Endothelial cell of umbilical vein (primary cell): ENCODE data around the gene VAV2. TPM values are rescaled to one million over a fixed set of nuclear protein-coding genes. Genes with fewer than 3 reads are reported as not detected.
A peak's percentile ranks its signal among the peaks of the same experiment; 100 is the strongest.

ENCODE experiments used
- BruUV-seq: library from RNA; stranded (reverse); fragments of 400-500 nt; replicated peaks from 2 replicates; lab custom pipeline; 2021; lab: Mats Ljungman, UMichigan
- CTCF ChIA-PET: fragments of 300-600, 350-600 bp; sonication (Branson Sonifier 250); formaldehyde crosslinking; loops from one replicate; lab custom pipeline; 2021; ENCODE audit warnings: antibody characterized with exemption, inconsistent platforms; lab: Charles Lee
- POLR2A ChIA-PET: fragments of 300-600, 350-600 bp; sonication (Branson Sonifier 250); formaldehyde crosslinking; loops from one replicate; lab custom pipeline; 2021; ENCODE audit warnings: antibody characterized with exemption, inconsistent platforms; lab: Charles Lee
- DNase-seq: peaks from one replicate; pipeline ENCODE4 v3.0.0-alpha.2; 2011; ENCODE audit warnings: low read depth, low spot score
- FAIRE-seq: peaks from 2 replicates; lab custom pipeline; 2011; peaks lifted over from hg19 to GRCh38; lab: Jason Lieb, UNC
- H2AFZ ChIP-seq: 2 replicates; pipeline ENCODE4 v1.6.0; 2012; ENCODE audit warnings: low read depth, low read length, control low read depth, inconsistent platforms
- H3K27ac ChIP-seq: 2 replicates; pipeline ENCODE4 v1.5.1; 2011; ENCODE audit warnings: low read depth, mild to moderate bottlenecking, control low read depth, low read length, moderate library complexity; ENCODE audit not compliant: insufficient read depth
- H3K27me3 ChIP-seq, 2 experiments: 2 replicates each; pipeline versions ENCODE4 v1.6.0 to v1.6.1; 2011; ENCODE audit warnings: low read length in 2 of 2, mixed read lengths in 1 of 2; ENCODE audit not compliant: control insufficient read depth in 2 of 2, insufficient read depth in 2 of 2
- H3K36me3 ChIP-seq, 2 experiments: 2 replicates in 1 of 2; 3 replicates in 1 of 2; pipeline ENCODE4 v1.5.1; 2011; ENCODE audit warnings: low read length in 2 of 2, mild to moderate bottlenecking in 1 of 2, moderate library complexity in 1 of 2; ENCODE audit not compliant: control insufficient read depth in 2 of 2, insufficient read depth in 2 of 2; ENCODE audit errors: extremely low read depth in 1 of 2
- H3K4me1 ChIP-seq: 3 replicates; pipeline ENCODE4 v1.5.1; 2011; ENCODE audit warnings: mild to moderate bottlenecking, low read length; ENCODE audit not compliant: control insufficient read depth, insufficient read depth; ENCODE audit errors: extremely low read depth
- H3K4me2 ChIP-seq: 2 replicates; pipeline ENCODE4 v1.6.1; 2011; ENCODE audit warnings: low read length, control low read depth, mixed read lengths; ENCODE audit not compliant: insufficient read depth
- H3K4me3 ChIP-seq, 3 experiments: fragments of 200-600 bp in 1 of 3; sonication (generic), shearing (Covaris generic) in 1 of 3; replicated peaks in 1 of 3; 2 replicates each; pipeline ENCODE4 v1.5.1; 2011 to 2016; ENCODE audit warnings: control low read depth in 3 of 3, low read length in 3 of 3, mild to moderate bottlenecking in 2 of 3, inconsistent platforms in 1 of 3, low read depth in 1 of 3, moderate library complexity in 1 of 3; ENCODE audit not compliant: insufficient read depth in 1 of 3
- H3K79me2 ChIP-seq: 2 replicates; pipeline ENCODE4 v1.6.0; 2012; ENCODE audit warnings: low read length, inconsistent platforms; ENCODE audit not compliant: control insufficient read depth, insufficient read depth
- H3K9ac ChIP-seq: replicated peaks from 2 replicates; pipeline ENCODE3; 2011; ENCODE audit warnings: low read length, control low read depth; ENCODE audit not compliant: insufficient read depth; ENCODE audit errors: extremely low read depth
- H3K9me1 ChIP-seq: replicated peaks from 3 replicates; pipeline ENCODE4 v1.6.0; 2011; ENCODE audit warnings: mild to moderate bottlenecking, low read length; ENCODE audit not compliant: control insufficient read depth, insufficient read depth; ENCODE audit errors: extremely low read depth
- H3K9me3 ChIP-seq: replicated peaks from 2 replicates; pipeline ENCODE4 v1.5.1; 2012; ENCODE audit warnings: low read length, inconsistent platforms; ENCODE audit not compliant: control insufficient read depth, insufficient read depth
- H4K20me1 ChIP-seq: replicated peaks from 2 replicates; pipeline ENCODE3; 2011; ENCODE audit warnings: mild to moderate bottlenecking, low read length; ENCODE audit not compliant: control insufficient read depth, insufficient read depth; ENCODE audit errors: extremely low read depth
- CTCF ChIP-seq, 2 donors: IDR thresholded peaks; 1 replicate in 1 of 2; 2 replicates in 1 of 2; pipeline ENCODE4 v1.5.1; 2011; ENCODE audit warnings: low read length in 2 of 2, mild to moderate bottlenecking in 2 of 2, moderate library complexity in 2 of 2, control low read depth in 1 of 2, inconsistent platforms in 1 of 2, low read depth in 1 of 2; ENCODE audit not compliant: insufficient read depth in 1 of 2; ENCODE audit errors: extremely low read depth in 1 of 2
- EZH2 ChIP-seq: IDR thresholded peaks from 2 replicates; pipeline ENCODE4 v1.6.1; 2012; ENCODE audit warnings: borderline replicate concordance, low read depth, mild to moderate bottlenecking, moderate library complexity, low read length, inconsistent platforms; ENCODE audit not compliant: severe bottlenecking
- FOS ChIP-seq: IDR thresholded peaks from 2 replicates; pipeline ENCODE4 v1.6.1; 2011; ENCODE audit warnings: mild to moderate bottlenecking, low read length, moderate library complexity, borderline replicate concordance; ENCODE audit not compliant: insufficient read depth
- GATA2 ChIP-seq: IDR thresholded peaks from 2 replicates; pipeline ENCODE4 v1.7.0; 2011; ENCODE audit warnings: low read depth, mild to moderate bottlenecking, moderate library complexity, mixed read lengths, low read length; ENCODE audit not compliant: insufficient read length, insufficient read depth
- JUN ChIP-seq: IDR thresholded peaks from 2 replicates; pipeline ENCODE4 v1.6.1; 2011; ENCODE audit warnings: borderline replicate concordance, low read depth; ENCODE audit not compliant: insufficient read length, insufficient read depth
- MAX ChIP-seq: IDR thresholded peaks from 2 replicates; pipeline ENCODE4 v1.6.1; 2011; ENCODE audit not compliant: insufficient read depth, insufficient read length
- MYC ChIP-seq: IDR thresholded peaks from one replicate; pipeline ENCODE4 v1.6.1; 2011; ENCODE audit warnings: mild to moderate bottlenecking, low read depth, low read length
- POLR2A ChIP-seq: IDR thresholded peaks from 2 replicates; pipeline ENCODE4 v1.6.1; 2012; ENCODE audit warnings: low read depth, mild to moderate bottlenecking, control low read depth, low read length
- POLR2AphosphoS5 ChIP-seq: IDR thresholded peaks from 2 replicates; pipeline ENCODE4 v1.6.1; 2012; ENCODE audit warnings: low read depth, mild to moderate bottlenecking, control low read depth, low read length, moderate library complexity; ENCODE audit not compliant: insufficient read depth
- dilution Hi-C: fragments of 300-500 bp; cut with MboI; formaldehyde crosslinking; loops from one replicate; pipeline ENCODE4 v1.15.0; 2019; ENCODE audit warnings: low sequenced_read_pairs; ENCODE audit not compliant: extremely low pct_ligation_motif_present
- intact Hi-C: fragments of 100-400 bp; cut with micrococcal nuclease; formaldehyde crosslinking; loops from one replicate; pipeline ENCODE4 v1.10.0; 2022
- polyA plus RNA-seq, 4 experiments: library from polyadenylated mRNA; depleted of rRNA in 3 of 4; stranded (reverse) in 3 of 4; unstranded in 1 of 4; fragments of >200 nt; gene quantifications; 2 replicates each; pipeline versions ENCODE4 v1.2.1 to v1.2.3, GENCODE V29; 2011 to 2012; ENCODE audit warnings: missing spikeins in 1 of 4
- total RNA-seq: library from RNA; stranded (reverse); gene quantifications from 2 replicates; pipeline ENCODE4 v1.2.3, GENCODE V29; 2021

The VAV2 gene
- total and polyA plus RNA-seq, 2 donors (not counting 3 experiments of a cell fraction or from before 2014, with no cell fraction given): 10.6 to 30.6 TPM

GRCh38 chr9:133945314-133945975 lies 46.7 kb downstream of the VAV2 start:
- no peak overlapping the region for H3K4me3 ChIP-seq
- H3K27me3 ChIP-seq: no peaks in the 10 kb centered on the region
- FAIRE-seq: no peak
- peaks cover 32% of the 10 kb centered on the region for H3K4me1 ChIP-seq
- no peak overlapping the region for H3K9ac ChIP-seq
- CTCF ChIA-PET: interaction anchor here (1.0 to 3.2 kb wide), 12 partner anchors 10 to 156 kb away, joined by 3 to 20 read pairs (median 4); no protein-coding TSS in a partner anchor
- H2AFZ ChIP-seq: no peak overlapping the region
- H3K36me3 ChIP-seq: no peaks in the 10 kb centered on the region
- BruUV-seq: no TSS peak
- H3K9me3 ChIP-seq: no peaks in the 10 kb centered on the region
- TF ChIP-seq MYC: no peak
- no peak for TF ChIP-seq CTCF (IDR thresholded peaks at IDR 0.05; ENCODE audit: extremely low read depth in 1 of 2, insufficient read depth in 1 of 2, low read depth in 1 of 2, low read length in 2 of 2)
- no peak for TF ChIP-seq FOS
- TF ChIP-seq MAX: no peak
- no peak for TF ChIP-seq POLR2AphosphoS5
- no peak for TF ChIP-seq JUN
- TF ChIP-seq POLR2A: no peak
- TF ChIP-seq EZH2: no peak
- TF ChIP-seq GATA2: no peak
- dilution Hi-C loops (no loop called here), intact Hi-C loops (loop anchor here (1.0 to 2.0 kb wide), 2 partner anchors 47 to 158 kb away; partner anchors contain the start of gene VAV2)
- POLR2A ChIA-PET: interaction anchor here (1.0 to 1.4 kb wide), 2 partner anchors 13 to 46 kb away, joined by 3 to 4 read pairs; no protein-coding TSS in a partner anchor
- no peaks in the 10 kb centered on the region for H4K20me1 ChIP-seq
- peaks cover 49% of the 10 kb centered on the region for H3K79me2 ChIP-seq
- no peak overlapping the region for H3K4me2 ChIP-seq
- no peak for DNase-seq
- peak overlapping the region; percentile 76 for H3K27ac ChIP-seq
- H3K9me1 ChIP-seq: no peaks in the 10 kb centered on the region
